ENCODE data around the gene DENND1C. TPM values are rescaled to one million over a fixed set of nuclear protein-coding genes. Genes with fewer than 3 reads are reported as not detected.
"Not testable (repeated sequence)": the region's sequence is repeated elsewhere in the genome, so short reads cannot be mapped to it uniquely, and the experiment has no call there.

DENND1C gene
- total RNA-seq, 1 donor from 2014 or later: 8.7 TPM

GRCh38 chr19:6429419-6430221 is 52.0 kb downstream of the DENND1C start:
- no peak overlapping the region for H3K4me3 ChIP-seq
- intact Hi-C loops (cut with DNase I): no loop called here
- no peaks in the 10 kb centered on the region for H3K36me3 ChIP-seq

GRCh38 chr19:6428692-6429418 is 52.7 kb downstream of the DENND1C start:
- H3K27me3 ChIP-seq: not testable (repeated sequence)

More at GRCh38 chr19:6429419-6430221, 52.0 kb downstream of the DENND1C start:
- H3K27ac ChIP-seq: no peak overlapping the region
- no peaks in the 10 kb centered on the region for H3K9me3 ChIP-seq
- ATAC-seq (no peak), DNase-seq (no peak)
- TF ChIP-seq CTCF (IDR thresholded peaks at IDR 0.05): no peak
- H3K4me1 ChIP-seq: no peaks in the 10 kb centered on the region
- no peaks in the 10 kb centered on the region for H3K27me3 ChIP-seq

GRCh38 chr19:6427131-6427530 is 54.5 kb downstream of the DENND1C start:
- ATAC-seq (no peak), DNase-seq (no peak)
- TF ChIP-seq CTCF (IDR thresholded peaks at IDR 0.05): no peak
- H3K27me3 ChIP-seq: no peaks in the 10 kb centered on the region
- no peak overlapping the region for H3K4me3 ChIP-seq
- no peak overlapping the region for H3K27ac ChIP-seq
- intact Hi-C loops (cut with DNase I): no loop called here
- H3K9me3 ChIP-seq: no peaks in the 10 kb centered on the region
- H3K4me1 ChIP-seq: peaks cover 14% of the 10 kb centered on the region
- H3K36me3 ChIP-seq: peaks cover 3% of the 10 kb centered on the region

More at GRCh38 chr19:6428692-6429418, 52.7 kb downstream of the DENND1C start:
- H3K36me3 ChIP-seq; H3K4me3 ChIP-seq; H3K9me3 ChIP-seq; ATAC-seq; H3K27ac ChIP-seq; intact Hi-C loops (cut with DNase I); H3K4me1 ChIP-seq; DNase-seq: not testable (repeated sequence)

GRCh38 chr19:6425732-6426620 is 55.6 kb downstream of the DENND1C start:
- intact Hi-C loops (cut with DNase I): no loop called here
- peak; percentile 16 for TF ChIP-seq CTCF (IDR thresholded peaks at IDR 0.05)
- Histone ChIP-seq H3K4me1 (peaks cover 14% of the 10 kb centered on the region), H3K9me3 (no peaks in the 10 kb centered on the region), H3K27me3 (no peaks in the 10 kb centered on the region), H3K4me3 (peak overlapping the region; percentile 38), H3K36me3 (peaks cover 14% of the 10 kb centered on the region), H3K27ac (peak overlapping the region; percentile 83)
- DNase-seq (no peak), ATAC-seq (no peak)

- Histone ChIP-seq H3K36me3 (peaks cover 23% of the 10 kb centered on the region), H3K4me1 (peaks cover 14% of the 10 kb centered on the region), H3K27me3 (no peaks in the 10 kb centered on the region), H3K4me3 (peak overlapping the region; percentile 38), H3K9me3 (no peaks in the 10 kb centered on the region), H3K27ac (peak overlapping the region; percentile 83)
- no peak for TF ChIP-seq CTCF (IDR thresholded peaks at IDR 0.05)
- DNase-seq: peak; percentile 99
- intact Hi-C loops (cut with DNase I): no loop called here
- peak; percentile 94 for ATAC-seq
Measured at GRCh38 chr19:6424939-6425731, 56.5 kb downstream of the DENND1C start.
